Effector memory CD8-positive, alpha-beta T cell (primary cell): ENCODE results near the gene WT1.

Source experiments
- ATAC-seq: fragments of 150-1000 bp; cut with Tn5 transposase; replicated peaks from 2 replicates; pipeline ENCODE4 v1.10.0; 2021; ENCODE audit warnings: mild to moderate bottlenecking, moderate library complexity
- DNase-seq, 3 experiments: peaks; one replicate each; pipeline ENCODE4 v3.0.0; 2021
- H3K27ac Mint-ChIP-seq, 2 donors: one replicate each; pipeline ENCODE4 v1.8.0; 2022; ENCODE audit warnings: mild to moderate bottlenecking in 2 of 2, mixed read lengths in 2 of 2, moderate library complexity in 2 of 2
- H3K27me3 Mint-ChIP-seq, 2 donors: one replicate each; pipeline ENCODE4 v1.8.0; 2022; ENCODE audit warnings: mixed read lengths in 2 of 2
- H3K36me3 Mint-ChIP-seq: one replicate; pipeline ENCODE4 v1.8.0; 2022; ENCODE audit warnings: mild to moderate bottlenecking, moderate library complexity, mixed read lengths; ENCODE audit not compliant: insufficient read depth
- H3K4me1 Mint-ChIP-seq, 2 donors: one replicate each; pipeline ENCODE4 v1.8.0; 2022; ENCODE audit warnings: low read depth in 2 of 2, mixed read lengths in 2 of 2
- H3K4me3 Mint-ChIP-seq, 2 donors: one replicate each; pipeline ENCODE4 v1.8.0; 2022; ENCODE audit warnings: mild to moderate bottlenecking in 2 of 2, mixed read lengths in 2 of 2, moderate library complexity in 2 of 2
- H3K9me3 Mint-ChIP-seq, 2 donors: one replicate each; pipeline ENCODE4 v1.8.0; 2022; ENCODE audit warnings: mixed read lengths in 2 of 2

Gene WT1

GRCh38 chr11:32448232-32448631, 12.9 kb upstream of the WT1 start:
- no peak overlapping the region for H3K4me3 Mint-ChIP-seq
- no peak overlapping the region for H3K27ac Mint-ChIP-seq
- ATAC-seq = no peak
- no peaks in the 10 kb centered on the region for H3K4me1 Mint-ChIP-seq
- no peaks in the 10 kb centered on the region for H3K36me3 Mint-ChIP-seq
- no peaks in the 10 kb centered on the region for H3K9me3 Mint-ChIP-seq
- DNase-seq = no peak
- H3K27me3 Mint-ChIP-seq = peaks cover 26 to 34% of the 10 kb centered on the region in 2 donors

GRCh38 chr11:32447252-32447651, 11.9 kb upstream of the WT1 start:
- Mint-ChIP-seq H3K27me3 (peaks cover 31 to 44% of the 10 kb centered on the region in 2 donors), H3K27ac (no peak overlapping the region), H3K4me1 (no peaks in the 10 kb centered on the region), H3K4me3 (no peak overlapping the region), H3K36me3 (no peaks in the 10 kb centered on the region), H3K9me3 (no peaks in the 10 kb centered on the region)
- ATAC-seq = no peak
- no peak for DNase-seq

GRCh38 chr11:32446227-32446626, 10.9 kb upstream of the WT1 start:
- Mint-ChIP-seq H3K27me3 (peaks cover 42 to 46% of the 10 kb centered on the region in 2 donors), H3K4me1 (no peaks in the 10 kb centered on the region), H3K9me3 (no peaks in the 10 kb centered on the region), H3K36me3 (no peaks in the 10 kb centered on the region), H3K27ac (no peak overlapping the region), H3K4me3 (no peak overlapping the region)
- DNase-seq (no peak), ATAC-seq (no peak)

- Mint-ChIP-seq H3K27ac (no peak overlapping the region), H3K4me1 (peaks cover 0 to 4% of the 10 kb centered on the region in 2 donors), H3K27me3 (peaks cover 49 to 55% of the 10 kb centered on the region in 2 donors), H3K9me3 (no peaks in the 10 kb centered on the region), H3K36me3 (no peaks in the 10 kb centered on the region), H3K4me3 (no peak overlapping the region)
- DNase-seq = no peak
- no peak for ATAC-seq
These were observed 8.8 kb upstream of the WT1 start for GRCh38 chr11:32444186-32444585.

GRCh38 chr11:32440916-32441315, 5.6 kb upstream of the WT1 start:
- Mint-ChIP-seq H3K27ac (no peak overlapping the region), H3K27me3 (peaks cover 73% of the 10 kb centered on the region in 2 donors), H3K9me3 (no peaks in the 10 kb centered on the region), H3K4me3 (no peak overlapping the region), H3K36me3 (no peaks in the 10 kb centered on the region), H3K4me1 (peaks cover 5 to 10% of the 10 kb centered on the region in 2 donors)
- no peak for DNase-seq
- no peak for ATAC-seq

- peaks cover 5 to 13% of the 10 kb centered on the region in 2 donors for H3K4me1 Mint-ChIP-seq
- ATAC-seq (no peak), DNase-seq (no peak)
- no peaks in the 10 kb centered on the region for H3K36me3 Mint-ChIP-seq
- H3K27me3 Mint-ChIP-seq = peaks cover 72 to 78% of the 10 kb centered on the region in 2 donors
- no peak overlapping the region for H3K4me3 Mint-ChIP-seq
- no peaks in the 10 kb centered on the region for H3K9me3 Mint-ChIP-seq
- no peak overlapping the region for H3K27ac Mint-ChIP-seq
These were observed 5.1 kb upstream of the WT1 start for GRCh38 chr11:32440312-32440908.

GRCh38 chr11:32439501-32440210, 4.3 kb upstream of the WT1 start:
- peak overlapping the region in 1 of 2 donors; percentile 54 for H3K4me3 Mint-ChIP-seq
- H3K36me3 Mint-ChIP-seq = no peaks in the 10 kb centered on the region
- DNase-seq = no peak
- ATAC-seq = no peak
- H3K4me1 Mint-ChIP-seq = peaks cover 5 to 13% of the 10 kb centered on the region in 2 donors
- peaks cover 66 to 80% of the 10 kb centered on the region in 2 donors for H3K27me3 Mint-ChIP-seq
- H3K9me3 Mint-ChIP-seq = no peaks in the 10 kb centered on the region
- H3K27ac Mint-ChIP-seq = no peak overlapping the region

- H3K4me3 Mint-ChIP-seq = no peak overlapping the region
- H3K27ac Mint-ChIP-seq = no peak overlapping the region
- H3K9me3 Mint-ChIP-seq = no peaks in the 10 kb centered on the region
- DNase-seq (no peak), ATAC-seq (no peak)
- no peaks in the 10 kb centered on the region for H3K36me3 Mint-ChIP-seq
- H3K4me1 Mint-ChIP-seq = peaks cover 7 to 15% of the 10 kb centered on the region in 2 donors
- peaks cover 73 to 87% of the 10 kb centered on the region in 2 donors for H3K27me3 Mint-ChIP-seq
These were observed 3.6 kb upstream of the WT1 start for GRCh38 chr11:32438866-32439489.

- peak overlapping the region; percentile 29 to 36 for H3K4me3 Mint-ChIP-seq
- ATAC-seq (no peak), DNase-seq (no peak)
- H3K27me3 Mint-ChIP-seq = peaks cover 78 to 93% of the 10 kb centered on the region in 2 donors
- H3K9me3 Mint-ChIP-seq = no peaks in the 10 kb centered on the region
- H3K4me1 Mint-ChIP-seq = peaks cover 9 to 19% of the 10 kb centered on the region in 2 donors
- H3K27ac Mint-ChIP-seq = no peak overlapping the region
- H3K36me3 Mint-ChIP-seq = no peaks in the 10 kb centered on the region
These were observed 3.1 kb upstream of the WT1 start for GRCh38 chr11:32438346-32438865.

- Mint-ChIP-seq H3K27ac (no peak overlapping the region), H3K9me3 (no peaks in the 10 kb centered on the region), H3K4me3 (peak overlapping the region; percentile 29 to 36), H3K36me3 (no peaks in the 10 kb centered on the region), H3K27me3 (peaks cover 85 to 94% of the 10 kb centered on the region in 2 donors), H3K4me1 (peaks cover 13 to 19% of the 10 kb centered on the region in 2 donors)
- no peak for ATAC-seq
- no peak for DNase-seq
These were observed 2.4 kb upstream of the WT1 start for GRCh38 chr11:32437495-32438345.

GRCh38 chr11:32436751-32437494, 1.6 kb upstream of the WT1 start:
- no peaks in the 10 kb centered on the region for H3K36me3 Mint-ChIP-seq
- peaks cover 13 to 19% of the 10 kb centered on the region in 2 donors for H3K4me1 Mint-ChIP-seq
- peak overlapping the region; percentile 13 to 41 for H3K4me3 Mint-ChIP-seq
- H3K9me3 Mint-ChIP-seq = no peaks in the 10 kb centered on the region
- DNase-seq (no peak), ATAC-seq (no peak)
- peaks cover 84 to 94% of the 10 kb centered on the region in 2 donors for H3K27me3 Mint-ChIP-seq
- no peak overlapping the region for H3K27ac Mint-ChIP-seq

GRCh38 chr11:32435942-32436750, 807 bp upstream of the WT1 start:
- Mint-ChIP-seq H3K4me1 (peaks cover 13 to 19% of the 10 kb centered on the region in 2 donors), H3K27ac (no peak overlapping the region), H3K9me3 (no peaks in the 10 kb centered on the region), H3K27me3 (peaks cover 76 to 94% of the 10 kb centered on the region in 2 donors), H3K36me3 (no peaks in the 10 kb centered on the region), H3K4me3 (peak overlapping the region; percentile 13 to 41)
- ATAC-seq (no peak), DNase-seq (no peak)
